Activated naive CD4-positive, alpha-beta T cell treated with anti-CD3 and anti-CD28 coated beads, Interleukin-2, amount 50 U/mL, for 24 hours (primary cell): ENCODE measurements around the gene HSBP1L1.
"Not testable (repeated sequence)": the region's sequence is repeated elsewhere in the genome, so short reads cannot be mapped to it uniquely, and the experiment has no call there.

Experiments
- H3K27ac Mint-ChIP-seq: one replicate; pipeline ENCODE4 v1.8.0; 2021; ENCODE audit warnings: mild to moderate bottlenecking, mixed read lengths
- H3K27me3 Mint-ChIP-seq: one replicate; pipeline ENCODE4 v1.8.0; 2021; ENCODE audit warnings: mixed read lengths
- H3K36me3 Mint-ChIP-seq: one replicate; pipeline ENCODE4 v1.8.0; 2021; ENCODE audit warnings: mixed read lengths
- H3K4me1 Mint-ChIP-seq: one replicate; pipeline ENCODE4 v1.8.0; 2021; ENCODE audit warnings: mixed read lengths
- H3K4me3 Mint-ChIP-seq: one replicate; pipeline ENCODE4 v1.8.0; 2021; ENCODE audit warnings: mild to moderate bottlenecking, mixed read lengths
- H3K9me3 Mint-ChIP-seq: one replicate; pipeline ENCODE4 v1.8.0; 2021; ENCODE audit warnings: mixed read lengths

HSBP1L1 gene

GRCh38 chr18:80004600-80005342 is 40.3 kb downstream of the HSBP1L1 start:
- no peak overlapping the region for H3K27ac Mint-ChIP-seq
- H3K27me3 Mint-ChIP-seq = no peaks in the 10 kb centered on the region
- H3K9me3 Mint-ChIP-seq = no peaks in the 10 kb centered on the region
- no peaks in the 10 kb centered on the region for H3K4me1 Mint-ChIP-seq
- H3K36me3 Mint-ChIP-seq = peaks cover 7% of the 10 kb centered on the region
- no peak overlapping the region for H3K4me3 Mint-ChIP-seq

DNA sequence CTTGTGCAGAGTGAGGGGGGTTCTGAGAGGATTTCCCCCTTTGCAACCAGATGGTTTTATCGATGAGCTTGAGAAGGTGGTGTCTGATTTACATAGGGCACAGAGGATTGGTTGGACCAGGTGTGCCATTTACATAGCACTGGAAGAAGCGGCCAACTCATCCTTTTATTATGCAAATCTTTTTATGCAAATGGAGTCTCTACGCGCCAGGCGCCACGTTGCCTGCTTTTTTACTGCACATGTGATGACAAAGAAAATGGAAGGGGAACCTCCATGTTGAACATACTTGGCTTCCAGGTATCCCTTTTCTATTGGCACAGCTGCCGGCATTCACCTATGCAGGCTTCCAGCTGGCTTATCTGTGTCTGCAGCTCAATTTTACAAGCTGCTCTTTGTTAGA is 42.3 kb downstream of the HSBP1L1 start:
- H3K4me1 Mint-ChIP-seq = no peaks in the 10 kb centered on the region
- no peak overlapping the region for H3K27ac Mint-ChIP-seq
- H3K4me3 Mint-ChIP-seq = no peak overlapping the region
- H3K9me3 Mint-ChIP-seq = no peaks in the 10 kb centered on the region
- H3K36me3 Mint-ChIP-seq = peaks cover 10% of the 10 kb centered on the region
- H3K27me3 Mint-ChIP-seq = no peaks in the 10 kb centered on the region

DNA sequence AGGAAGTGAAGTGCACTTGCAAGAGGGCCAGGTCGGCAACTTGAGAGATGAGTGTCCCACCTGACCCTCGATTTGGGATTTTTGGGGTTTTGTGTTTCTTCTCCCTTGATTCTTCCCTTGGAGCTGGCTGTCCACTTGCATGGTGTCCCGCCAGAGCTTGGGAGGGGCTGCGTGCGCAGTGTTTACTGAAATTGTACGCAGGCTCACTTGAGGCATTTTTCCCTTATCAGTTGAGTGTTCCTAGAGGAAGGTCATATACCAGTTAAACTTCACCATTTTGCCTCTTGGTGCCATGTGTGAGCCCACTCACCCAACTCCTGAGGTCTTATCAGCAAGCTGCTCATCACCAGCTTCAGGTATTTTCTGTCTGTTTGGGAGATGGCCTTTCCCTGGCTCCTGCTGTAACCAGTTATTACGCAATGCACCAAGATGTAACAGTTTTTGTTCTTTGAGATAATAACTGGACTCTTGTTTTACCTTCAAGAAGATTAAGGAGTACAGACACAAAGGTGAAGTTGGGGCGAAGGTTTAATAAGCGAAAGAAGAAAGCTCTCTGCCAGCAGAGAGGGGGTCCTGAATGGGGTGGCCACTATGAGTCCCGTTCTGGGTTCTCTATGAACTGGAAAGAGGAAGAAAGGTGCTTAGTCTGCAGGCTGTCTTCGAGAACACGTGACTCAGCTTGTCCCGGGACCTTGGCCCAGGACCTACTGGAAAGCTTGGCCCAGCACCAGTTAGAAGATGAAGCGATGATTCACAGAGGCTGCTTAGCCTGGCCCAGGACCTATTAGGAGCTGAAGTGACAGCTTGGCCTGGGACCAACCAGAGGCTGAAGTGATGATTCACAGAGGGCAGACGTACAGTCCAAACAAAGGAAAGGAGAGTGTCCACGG is 45.5 kb downstream of the HSBP1L1 start:
- H3K27me3 Mint-ChIP-seq = no peaks in the 10 kb centered on the region
- H3K4me1 Mint-ChIP-seq = no peaks in the 10 kb centered on the region
- peaks cover 22% of the 10 kb centered on the region for H3K36me3 Mint-ChIP-seq
- H3K4me3 Mint-ChIP-seq = no peak overlapping the region
- no peaks in the 10 kb centered on the region for H3K9me3 Mint-ChIP-seq
- H3K27ac Mint-ChIP-seq = no peak overlapping the region

DNA sequence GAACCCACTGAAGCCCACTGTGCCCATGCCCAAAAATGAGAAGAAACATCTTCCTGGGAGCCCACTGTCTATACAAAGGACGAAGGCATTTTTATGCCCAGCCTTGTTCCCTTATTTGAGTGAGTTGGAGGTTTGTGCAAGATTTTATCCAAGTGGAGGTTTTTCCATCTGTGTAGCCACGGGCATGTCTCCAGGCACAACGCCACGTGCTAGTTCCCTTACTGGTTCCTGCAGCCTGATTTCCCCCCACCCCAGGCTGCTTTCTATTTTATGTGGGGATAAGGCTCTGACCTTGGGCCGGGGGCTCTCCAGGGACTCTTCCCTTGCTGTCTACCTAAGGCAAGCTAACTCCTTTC is 46.1 kb downstream of the HSBP1L1 start:
- H3K27ac Mint-ChIP-seq = no peak overlapping the region
- no peaks in the 10 kb centered on the region for H3K27me3 Mint-ChIP-seq
- H3K4me1 Mint-ChIP-seq = no peaks in the 10 kb centered on the region
- no peaks in the 10 kb centered on the region for H3K9me3 Mint-ChIP-seq
- peaks cover 22% of the 10 kb centered on the region for H3K36me3 Mint-ChIP-seq
- H3K4me3 Mint-ChIP-seq = no peak overlapping the region

GRCh38 chr18:80011496-80012137 is 47.2 kb downstream of the HSBP1L1 start:
- H3K9me3 Mint-ChIP-seq, H3K4me1 Mint-ChIP-seq, H3K4me3 Mint-ChIP-seq, H3K27ac Mint-ChIP-seq, H3K27me3 Mint-ChIP-seq: not testable (repeated sequence)
- H3K36me3 Mint-ChIP-seq = peaks cover 22% of the 10 kb centered on the region

GRCh38 chr18:80012714-80013113 is 48.3 kb downstream of the HSBP1L1 start:
- Mint-ChIP-seq H3K27ac (no peak overlapping the region), H3K4me1 (no peaks in the 10 kb centered on the region), H3K4me3 (no peak overlapping the region), H3K36me3 (peaks cover 18% of the 10 kb centered on the region), H3K27me3 (no peaks in the 10 kb centered on the region), H3K9me3 (no peaks in the 10 kb centered on the region)
